Astrocyte (in vitro differentiated cells and primary cell): ENCODE results near the gene MICAL1. TPM values are rescaled to one million over a fixed set of nuclear protein-coding genes. Genes with fewer than 3 reads are reported as not detected.

Experiments used
- DNase-seq: peaks from one replicate; pipeline ENCODE4 v3.0.0-alpha.2; 2010; ENCODE audit warnings: low read depth
- FAIRE-seq: peaks from 2 replicates; lab custom pipeline; 2011; peaks lifted over from hg19 to GRCh38; lab: Jason Lieb, UNC
- H2AFZ ChIP-seq: 2 replicates; pipeline ENCODE4 v1.6.0; 2012; ENCODE audit warnings: low read depth, low read length, inconsistent platforms
- H3K27ac ChIP-seq: 2 replicates; pipeline ENCODE4 v1.5.1; 2011; ENCODE audit warnings: low read depth, low read length, inconsistent platforms
- H3K27me3 ChIP-seq: 2 replicates; pipeline ENCODE4 v1.6.0; 2011; ENCODE audit warnings: low read length, inconsistent platforms; ENCODE audit not compliant: insufficient read depth
- H3K36me3 ChIP-seq: 2 replicates; pipeline ENCODE4 v1.5.1; 2011; ENCODE audit warnings: low read length, inconsistent platforms; ENCODE audit not compliant: insufficient read depth
- H3K4me1 ChIP-seq: 2 replicates; pipeline ENCODE4 v1.5.1; 2011; ENCODE audit warnings: low read length, inconsistent platforms; ENCODE audit not compliant: insufficient read depth
- H3K4me2 ChIP-seq: 2 replicates; pipeline ENCODE4 v1.6.0; 2012; ENCODE audit warnings: low read length, inconsistent platforms
- H3K4me3 ChIP-seq: 2 replicates; pipeline ENCODE4 v1.5.1; 2011; ENCODE audit warnings: low read depth, mild to moderate bottlenecking, low read length, inconsistent platforms; ENCODE audit not compliant: insufficient read depth
- H3K79me2 ChIP-seq: 2 replicates; pipeline ENCODE4 v1.6.0; 2012; ENCODE audit warnings: mild to moderate bottlenecking, low read length, inconsistent platforms; ENCODE audit not compliant: insufficient read depth
- H3K9ac ChIP-seq: 2 replicates; pipeline ENCODE4 v1.6.0; 2012; ENCODE audit warnings: mild to moderate bottlenecking, low read length, inconsistent platforms
- H3K9me3 ChIP-seq: 2 replicates; pipeline ENCODE4 v1.5.1; 2012; ENCODE audit warnings: low read depth, mild to moderate bottlenecking, low read length, inconsistent platforms; ENCODE audit not compliant: insufficient read depth
- H4K20me1 ChIP-seq: 2 replicates; pipeline ENCODE4 v1.6.0; 2012; ENCODE audit warnings: low read length, inconsistent platforms; ENCODE audit not compliant: insufficient read depth
- H3K27ac Mint-ChIP-seq: one replicate; pipeline ENCODE4 v1.8.0; 2021; ENCODE audit warnings: mild to moderate bottlenecking, mixed read lengths; ENCODE audit not compliant: unreplicated experiment
- H3K27me3 Mint-ChIP-seq: one replicate; pipeline ENCODE4 v1.8.0; 2021; ENCODE audit warnings: low read depth, mixed read lengths; ENCODE audit not compliant: unreplicated experiment
- H3K36me3 Mint-ChIP-seq: one replicate; pipeline ENCODE4 v1.8.0; 2021; ENCODE audit warnings: low read depth, mixed read lengths; ENCODE audit not compliant: unreplicated experiment
- H3K4me1 Mint-ChIP-seq: one replicate; pipeline ENCODE4 v1.8.0; 2021; ENCODE audit warnings: low read depth, mixed read lengths; ENCODE audit not compliant: unreplicated experiment
- H3K4me3 Mint-ChIP-seq: one replicate; pipeline ENCODE4 v1.8.0; 2021; ENCODE audit warnings: mild to moderate bottlenecking, moderate library complexity, mixed read lengths; ENCODE audit not compliant: unreplicated experiment
- H3K9me3 Mint-ChIP-seq: one replicate; pipeline ENCODE4 v1.8.0; 2021; ENCODE audit warnings: mild to moderate bottlenecking, mixed read lengths; ENCODE audit not compliant: unreplicated experiment
- CTCF ChIP-seq: IDR thresholded peaks from 2 replicates; pipeline ENCODE4 v1.5.1; 2011; ENCODE audit warnings: low read depth, mild to moderate bottlenecking, inconsistent platforms, low read length, moderate library complexity; ENCODE audit not compliant: insufficient read depth
- EZH2 ChIP-seq: IDR thresholded peaks from 2 replicates; pipeline ENCODE4 v1.6.1; 2012; ENCODE audit warnings: mild to moderate bottlenecking, low read length, inconsistent platforms; ENCODE audit not compliant: insufficient read depth
- total RNA-seq: library from RNA; stranded (reverse); gene quantifications from 2 replicates; pipeline ENCODE4 v1.2.1, GENCODE V29; 2021

MICAL1 gene
- total RNA-seq, 1 donor from 2014 or later, result 57.2 TPM

- H3K4me2 ChIP-seq, result peak overlapping the region; percentile 95
- FAIRE-seq, result no peak
- peak overlapping the region; percentile 59 for H3K27ac ChIP-seq
- peak overlapping the region; percentile 89 for H2AFZ ChIP-seq
- peaks cover 26% of the 10 kb centered on the region for H4K20me1 ChIP-seq
- H3K9me3 ChIP-seq, result no peaks in the 10 kb centered on the region
- H3K4me1 ChIP-seq, result peaks cover 16% of the 10 kb centered on the region
- H3K27me3 ChIP-seq, result no peaks in the 10 kb centered on the region
- Mint-ChIP-seq H3K4me1 (peaks cover 6% of the 10 kb centered on the region), H3K27ac (no peak overlapping the region), H3K4me3 (peak overlapping the region; percentile 95), H3K27me3 (no peaks in the 10 kb centered on the region), H3K36me3 (peaks cover 13% of the 10 kb centered on the region), H3K9me3 (no peaks in the 10 kb centered on the region)
- peak overlapping the region; percentile 93 for H3K4me3 ChIP-seq
- H3K79me2 ChIP-seq, result peaks cover 23% of the 10 kb centered on the region
- no peak for TF ChIP-seq EZH2
- TF ChIP-seq CTCF, result no peak
- DNase-seq, result no peak
- H3K36me3 ChIP-seq, result peaks cover 6% of the 10 kb centered on the region
- peak overlapping the region; percentile 88 for H3K9ac ChIP-seq
Measured at GRCh38 chr6:109454496-109455436, 806 bp downstream of the MICAL1 start.

GRCh38 chr6:109453594-109454495 is 1.7 kb downstream of the MICAL1 start:
- Histone ChIP-seq H3K79me2 (peaks cover 23% of the 10 kb centered on the region), H3K4me1 (peaks cover 16% of the 10 kb centered on the region), H3K4me2 (peak overlapping the region; percentile 95), H3K27ac (no peak overlapping the region), H3K36me3 (peaks cover 3% of the 10 kb centered on the region), H3K9ac (peak overlapping the region; percentile 88), H3K27me3 (no peaks in the 10 kb centered on the region), H2AFZ (peak overlapping the region; percentile 73), H3K4me3 (peak overlapping the region; percentile 93), H3K9me3 (no peaks in the 10 kb centered on the region), H4K20me1 (peaks cover 34% of the 10 kb centered on the region)
- no peak overlapping the region for H3K27ac Mint-ChIP-seq
- DNase-seq, result no peak
- H3K4me3 Mint-ChIP-seq, result peak overlapping the region; percentile 74
- peaks cover 13% of the 10 kb centered on the region for H3K36me3 Mint-ChIP-seq
- H3K9me3 Mint-ChIP-seq, result no peaks in the 10 kb centered on the region
- TF ChIP-seq EZH2 (no peak), CTCF (no peak)
- no peaks in the 10 kb centered on the region for H3K27me3 Mint-ChIP-seq
- no peak for FAIRE-seq
- peaks cover 6% of the 10 kb centered on the region for H3K4me1 Mint-ChIP-seq
